Endothelial cell of umbilical vein (primary cell): ENCODE results near the gene HACD3. TPM values are rescaled to one million over a fixed set of nuclear protein-coding genes. Genes with fewer than 3 reads are reported as not detected.

Source experiments
- BruUV-seq: library from RNA; stranded (reverse); fragments of 400-500 nt; replicated peaks from 2 replicates; lab custom pipeline; 2021; lab: Mats Ljungman, UMichigan
- CTCF ChIA-PET: fragments of 300-600, 350-600 bp; sonication (Branson Sonifier 250); formaldehyde crosslinking; loops from one replicate; lab custom pipeline; 2021; ENCODE audit warnings: antibody characterized with exemption, inconsistent platforms; lab: Charles Lee
- POLR2A ChIA-PET: fragments of 300-600, 350-600 bp; sonication (Branson Sonifier 250); formaldehyde crosslinking; loops from one replicate; lab custom pipeline; 2021; ENCODE audit warnings: antibody characterized with exemption, inconsistent platforms; lab: Charles Lee
- DNase-seq: peaks from one replicate; pipeline ENCODE4 v3.0.0-alpha.2; 2011; ENCODE audit warnings: low read depth, low spot score
- FAIRE-seq: peaks from 2 replicates; lab custom pipeline; 2011; peaks lifted over from hg19 to GRCh38; lab: Jason Lieb, UNC
- H2AFZ ChIP-seq: 2 replicates; pipeline ENCODE4 v1.6.0; 2012; ENCODE audit warnings: low read depth, low read length, control low read depth, inconsistent platforms
- H3K27ac ChIP-seq: 2 replicates; pipeline ENCODE4 v1.5.1; 2011; ENCODE audit warnings: low read depth, mild to moderate bottlenecking, control low read depth, low read length, moderate library complexity; ENCODE audit not compliant: insufficient read depth
- H3K27me3 ChIP-seq, 2 experiments: 2 replicates each; pipeline versions ENCODE4 v1.6.0 to v1.6.1; 2011; ENCODE audit warnings: low read length in 2 of 2, mixed read lengths in 1 of 2; ENCODE audit not compliant: control insufficient read depth in 2 of 2, insufficient read depth in 2 of 2
- H3K36me3 ChIP-seq, 2 experiments: 2 replicates in 1 of 2; 3 replicates in 1 of 2; pipeline ENCODE4 v1.5.1; 2011; ENCODE audit warnings: low read length in 2 of 2, mild to moderate bottlenecking in 1 of 2, moderate library complexity in 1 of 2; ENCODE audit not compliant: control insufficient read depth in 2 of 2, insufficient read depth in 2 of 2; ENCODE audit errors: extremely low read depth in 1 of 2
- H3K4me1 ChIP-seq: 3 replicates; pipeline ENCODE4 v1.5.1; 2011; ENCODE audit warnings: mild to moderate bottlenecking, low read length; ENCODE audit not compliant: control insufficient read depth, insufficient read depth; ENCODE audit errors: extremely low read depth
- H3K4me2 ChIP-seq: 2 replicates; pipeline ENCODE4 v1.6.1; 2011; ENCODE audit warnings: low read length, control low read depth, mixed read lengths; ENCODE audit not compliant: insufficient read depth
- H3K4me3 ChIP-seq, 3 experiments: fragments of 200-600 bp in 1 of 3; sonication (generic), shearing (Covaris generic) in 1 of 3; replicated peaks in 1 of 3; 2 replicates each; pipeline ENCODE4 v1.5.1; 2011 to 2016; ENCODE audit warnings: control low read depth in 3 of 3, low read length in 3 of 3, mild to moderate bottlenecking in 2 of 3, inconsistent platforms in 1 of 3, low read depth in 1 of 3, moderate library complexity in 1 of 3; ENCODE audit not compliant: insufficient read depth in 1 of 3
- H3K79me2 ChIP-seq: 2 replicates; pipeline ENCODE4 v1.6.0; 2012; ENCODE audit warnings: low read length, inconsistent platforms; ENCODE audit not compliant: control insufficient read depth, insufficient read depth
- H3K9ac ChIP-seq: replicated peaks from 2 replicates; pipeline ENCODE3; 2011; ENCODE audit warnings: low read length, control low read depth; ENCODE audit not compliant: insufficient read depth; ENCODE audit errors: extremely low read depth
- H3K9me1 ChIP-seq: replicated peaks from 3 replicates; pipeline ENCODE4 v1.6.0; 2011; ENCODE audit warnings: mild to moderate bottlenecking, low read length; ENCODE audit not compliant: control insufficient read depth, insufficient read depth; ENCODE audit errors: extremely low read depth
- H3K9me3 ChIP-seq: replicated peaks from 2 replicates; pipeline ENCODE4 v1.5.1; 2012; ENCODE audit warnings: low read length, inconsistent platforms; ENCODE audit not compliant: control insufficient read depth, insufficient read depth
- H4K20me1 ChIP-seq: replicated peaks from 2 replicates; pipeline ENCODE3; 2011; ENCODE audit warnings: mild to moderate bottlenecking, low read length; ENCODE audit not compliant: control insufficient read depth, insufficient read depth; ENCODE audit errors: extremely low read depth
- CTCF ChIP-seq, 2 donors: IDR thresholded peaks; 1 replicate in 1 of 2; 2 replicates in 1 of 2; pipeline ENCODE4 v1.5.1; 2011; ENCODE audit warnings: low read length in 2 of 2, mild to moderate bottlenecking in 2 of 2, moderate library complexity in 2 of 2, control low read depth in 1 of 2, inconsistent platforms in 1 of 2, low read depth in 1 of 2; ENCODE audit not compliant: insufficient read depth in 1 of 2; ENCODE audit errors: extremely low read depth in 1 of 2
- EZH2 ChIP-seq: IDR thresholded peaks from 2 replicates; pipeline ENCODE4 v1.6.1; 2012; ENCODE audit warnings: borderline replicate concordance, low read depth, mild to moderate bottlenecking, moderate library complexity, low read length, inconsistent platforms; ENCODE audit not compliant: severe bottlenecking
- FOS ChIP-seq: IDR thresholded peaks from 2 replicates; pipeline ENCODE4 v1.6.1; 2011; ENCODE audit warnings: mild to moderate bottlenecking, low read length, moderate library complexity, borderline replicate concordance; ENCODE audit not compliant: insufficient read depth
- GATA2 ChIP-seq: IDR thresholded peaks from 2 replicates; pipeline ENCODE4 v1.7.0; 2011; ENCODE audit warnings: low read depth, mild to moderate bottlenecking, moderate library complexity, mixed read lengths, low read length; ENCODE audit not compliant: insufficient read length, insufficient read depth
- JUN ChIP-seq: IDR thresholded peaks from 2 replicates; pipeline ENCODE4 v1.6.1; 2011; ENCODE audit warnings: borderline replicate concordance, low read depth; ENCODE audit not compliant: insufficient read length, insufficient read depth
- MAX ChIP-seq: IDR thresholded peaks from 2 replicates; pipeline ENCODE4 v1.6.1; 2011; ENCODE audit not compliant: insufficient read depth, insufficient read length
- MYC ChIP-seq: IDR thresholded peaks from one replicate; pipeline ENCODE4 v1.6.1; 2011; ENCODE audit warnings: mild to moderate bottlenecking, low read depth, low read length
- POLR2A ChIP-seq: IDR thresholded peaks from 2 replicates; pipeline ENCODE4 v1.6.1; 2012; ENCODE audit warnings: low read depth, mild to moderate bottlenecking, control low read depth, low read length
- POLR2AphosphoS5 ChIP-seq: IDR thresholded peaks from 2 replicates; pipeline ENCODE4 v1.6.1; 2012; ENCODE audit warnings: low read depth, mild to moderate bottlenecking, control low read depth, low read length, moderate library complexity; ENCODE audit not compliant: insufficient read depth
- dilution Hi-C: fragments of 300-500 bp; cut with MboI; formaldehyde crosslinking; loops from one replicate; pipeline ENCODE4 v1.15.0; 2019; ENCODE audit warnings: low sequenced_read_pairs; ENCODE audit not compliant: extremely low pct_ligation_motif_present
- intact Hi-C: fragments of 100-400 bp; cut with micrococcal nuclease; formaldehyde crosslinking; loops from one replicate; pipeline ENCODE4 v1.10.0; 2022
- polyA plus RNA-seq, 4 experiments: library from polyadenylated mRNA; depleted of rRNA in 3 of 4; stranded (reverse) in 3 of 4; unstranded in 1 of 4; fragments of >200 nt; gene quantifications; 2 replicates each; pipeline versions ENCODE4 v1.2.1 to v1.2.3, GENCODE V29; 2011 to 2012; ENCODE audit warnings: missing spikeins in 1 of 4
- total RNA-seq: library from RNA; stranded (reverse); gene quantifications from 2 replicates; pipeline ENCODE4 v1.2.3, GENCODE V29; 2021

HACD3 gene
- total and polyA plus RNA-seq, 2 donors (not counting 3 experiments of a cell fraction or from before 2014, with no cell fraction given), result 47.4 to 61.1 TPM

DNA sequence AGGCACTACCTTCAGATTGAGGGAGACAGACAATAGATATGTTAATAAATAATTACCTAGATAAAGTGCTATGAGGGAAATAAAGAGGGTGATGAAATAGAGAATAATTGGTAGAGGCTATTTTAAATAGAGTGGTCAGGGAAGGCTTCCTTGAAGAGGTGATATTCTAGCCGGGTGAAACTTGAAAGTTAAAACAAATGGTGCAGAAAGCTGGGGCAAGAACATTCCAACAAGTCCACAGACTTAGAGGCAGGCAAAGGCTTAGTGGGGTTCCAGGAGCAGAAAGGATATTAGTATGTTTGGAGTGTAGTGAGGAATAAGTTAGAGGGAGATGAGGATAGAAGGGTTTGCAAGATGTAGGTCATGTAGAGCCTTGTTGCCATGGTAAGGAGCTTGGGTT, 10.1 kb downstream of the HACD3 start:
- TF ChIP-seq GATA2, result no peak
- no peak for TF ChIP-seq MAX
- TF ChIP-seq JUN, result no peak
- no peak for TF ChIP-seq POLR2AphosphoS5
- TF ChIP-seq EZH2, result no peak
- TF ChIP-seq CTCF (IDR thresholded peaks at IDR 0.05; ENCODE audit: extremely low read depth in 1 of 2, insufficient read depth in 1 of 2, low read depth in 1 of 2, low read length in 2 of 2), result no peak
- TF ChIP-seq FOS, result no peak
- TF ChIP-seq MYC, result no peak
- TF ChIP-seq POLR2A, result no peak
- DNase-seq, result no peak

More for the DNA sequence above, 10.1 kb downstream of the HACD3 start:
- H2AFZ ChIP-seq, result no peak overlapping the region
- no peak overlapping the region for H3K27ac ChIP-seq
- peaks cover 82% of the 10 kb centered on the region for H3K79me2 ChIP-seq
- H4K20me1 ChIP-seq, result no peaks in the 10 kb centered on the region
- no peak overlapping the region for H3K4me2 ChIP-seq
- H3K9me3 ChIP-seq, result no peaks in the 10 kb centered on the region
- dilution Hi-C loops, result no loop called here
- no peaks in the 10 kb centered on the region for H3K4me1 ChIP-seq
- BruUV-seq, result no TSS peak
- POLR2A ChIA-PET, result no interaction called here
- H3K9ac ChIP-seq, result no peak overlapping the region
- no peak for FAIRE-seq
- intact Hi-C loops, result no loop called here
- no peak overlapping the region for H3K4me3 ChIP-seq
- CTCF ChIA-PET, result interaction anchor here (1.4 kb wide), 1 partner anchor 9 kb away, joined by 3 read pairs; no protein-coding TSS in a partner anchor
- H3K27me3 ChIP-seq, result no peaks in the 10 kb centered on the region
- no peaks in the 10 kb centered on the region for H3K9me1 ChIP-seq
- no peaks in the 10 kb centered on the region for H3K36me3 ChIP-seq
